Kidney (tissue), 14 donors: Measurements from ENCODE around the gene ARSA. TPM values are rescaled to one million over a fixed set of nuclear protein-coding genes. Genes with fewer than 3 reads are reported as not detected.

Experiments
- DNase-seq, 5 donors: peaks; one replicate each; pipeline ENCODE4 v3.0.0-alpha.2; 2013 to 2020
- FAIRE-seq: peaks from 2 replicates; lab custom pipeline; 2012; peaks lifted over from hg19 to GRCh38; lab: Jason Lieb, UNC
- H3K27ac ChIP-seq, 2 donors: one replicate each; pipeline ENCODE4 v1.7.0; 2013; ENCODE audit warnings: low read depth in 2 of 2, low read length in 2 of 2, inconsistent platforms in 1 of 2
- H3K27me3 ChIP-seq: one replicate; pipeline ENCODE4 v1.7.1; 2013; ENCODE audit warnings: low read length, inconsistent platforms; ENCODE audit not compliant: control insufficient read depth, insufficient read depth
- H3K36me3 ChIP-seq, 3 donors: one replicate each; pipeline versions ENCODE4 v1.7.0 to v1.7.1; 2013; ENCODE audit warnings: low read length in 3 of 3, control low read depth in 1 of 3, inconsistent platforms in 1 of 3; ENCODE audit not compliant: insufficient read depth in 3 of 3, control insufficient read depth in 2 of 3
- H3K4me1 ChIP-seq, 3 donors: one replicate each; pipeline versions ENCODE4 v1.7.0 to v1.7.1; 2013; ENCODE audit warnings: low read length in 3 of 3, inconsistent platforms in 1 of 3, low read depth in 1 of 3; ENCODE audit not compliant: control insufficient read depth in 2 of 3, insufficient read depth in 2 of 3
- H3K4me3 ChIP-seq, 3 donors: one replicate each; pipeline versions ENCODE4 v1.7.0 to v1.8.1; 2013; ENCODE audit warnings: low read length in 3 of 3, control low read depth in 1 of 3, inconsistent platforms in 1 of 3
- H3K9ac ChIP-seq, 3 donors: one replicate each; pipeline versions ENCODE4 v1.7.0 to v1.7.1; 2013; ENCODE audit warnings: low read length in 3 of 3, control low read depth in 1 of 3, inconsistent platforms in 1 of 3
- H3K9me3 ChIP-seq, 3 donors: one replicate each; pipeline versions ENCODE4 v1.7.0 to v1.7.1; 2013; ENCODE audit warnings: low read length in 3 of 3, control low read depth in 1 of 3, inconsistent platforms in 1 of 3; ENCODE audit not compliant: control insufficient read depth in 2 of 3, insufficient read depth in 1 of 3
- CTCF ChIP-seq: IDR thresholded peaks from 3 replicates; pipeline ENCODE4 v1.5.1; 2012; ENCODE audit warnings: mild to moderate bottlenecking, moderate library complexity, borderline replicate concordance; ENCODE audit not compliant: insufficient read depth; ENCODE audit errors: extremely low read depth
- intact Hi-C: fragments of 100-400 bp; cut with DNase I; formaldehyde crosslinking; loops from one replicate; pipeline ENCODE4 v1.11.1; 2022
- polyA plus RNA-seq: library from polyadenylated mRNA; stranded (reverse); fragments of 350-450 nt; fragmentation: Illumina TruSeq; extraction: RNeasy Lipid Tissue Mini Kit (QIAGEN cat#74804); gene quantifications from one replicate; pipeline ENCODE4 v1.2.3, GENCODE V29; 2014; ENCODE audit warnings: low read depth, low replicate concordance; ENCODE audit not compliant: insufficient read depth
- total RNA-seq: library from RNA; stranded (reverse); fragmentation: NEBNext Ultra II Directional; extraction: Animal tissue kit (Norgen Biotek cat#: 25700); gene quantifications from one replicate; pipeline ENCODE4 v1.2.1, GENCODE V29; 2021
- donor health status: control.
- donor health status: control.
- donor health status: control.
- donor health status: control.
- donor health status: control.
- donor health status: DM: yes; HTN: yes; CAD: no.
- donor health status: Normal renal cell carcinoma (clear cell type).

Gene ARSA
- total and polyA plus RNA-seq, 2 donors from 2014 or later = 52.8 to 53.0 TPM

DNA sequence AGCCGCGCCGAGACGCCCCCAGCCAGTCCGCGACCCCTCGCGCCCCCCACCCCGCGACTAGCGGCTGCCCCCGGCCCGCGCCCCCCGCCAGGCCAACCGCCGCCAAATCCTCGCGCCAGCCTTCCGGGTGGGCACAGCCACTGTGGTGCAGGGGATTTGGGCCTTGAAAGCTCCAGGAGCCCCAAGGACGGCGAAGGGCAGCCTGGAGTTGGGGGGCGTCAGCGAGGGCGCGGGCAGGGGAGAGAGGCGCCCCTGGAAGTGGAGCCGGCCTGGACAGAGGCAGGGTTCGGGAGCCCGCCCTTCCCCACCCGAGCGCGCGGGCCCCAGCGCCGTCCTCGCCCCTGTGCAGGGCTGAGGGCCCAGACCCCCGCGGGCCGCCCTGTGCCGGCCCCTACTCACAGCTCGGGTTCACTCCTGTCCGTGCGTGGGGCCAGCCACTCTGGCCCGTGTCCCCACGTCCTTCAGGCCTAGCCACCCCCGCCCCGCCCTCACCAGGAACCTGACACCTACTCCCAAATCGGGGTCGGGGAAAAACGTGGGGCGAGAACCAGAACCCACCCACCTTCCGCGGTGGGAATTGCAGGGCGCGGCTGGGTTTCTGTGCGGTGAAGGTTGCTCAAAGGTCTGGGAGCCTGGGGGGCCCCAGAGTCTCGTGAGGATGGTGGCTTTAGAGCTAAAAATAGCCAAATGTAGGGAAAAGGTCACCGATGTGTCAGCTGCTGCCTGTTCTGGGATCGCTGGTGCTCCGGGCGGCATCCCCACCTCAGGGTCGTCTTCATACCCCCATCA lies 49.8 kb downstream of the ARSA start, which contains the start of gene CPT1B:
TSS of gene CPT1B (minus strand) at position 441 of the 789 bp plus-strand sequence. CDS start 512 bp downstream, outside the sequence.
- Histone ChIP-seq H3K27ac (peak within 1 kb of the TSS; percentile 32 to 65), H3K4me3 (no peak within 1 kb of the TSS), H3K4me1 (peaks cover 0 to 16% (median 0%) of the 10 kb centered on the region in 3 donors), H3K9ac (peak within 1 kb of the TSS in 1 of 3 donors; percentile 19), H3K9me3 (no peaks in the 10 kb centered on the region), H3K36me3 (peaks cover 0 to 4% (median 0%) of the 10 kb centered on the region in 3 donors), H3K27me3 (no peaks in the 10 kb centered on the region)
- DNase-seq = peak in 4 of 5 donors; percentile 25 to 65 (median 50)
- no peak for FAIRE-seq
- intact Hi-C loops = no loop called here
- TF ChIP-seq CTCF = no peak

GRCh38 chr22:50577697-50577986 lies 50.3 kb downstream of the ARSA start:
- no peaks in the 10 kb centered on the region for H3K9me3 ChIP-seq
- H3K4me3 ChIP-seq = no peak overlapping the region
- no peak overlapping the region for H3K27ac ChIP-seq
- intact Hi-C loops = no loop called here
- peak overlapping the region in 1 of 3 donors; percentile 19 for H3K9ac ChIP-seq
- H3K4me1 ChIP-seq = peaks cover 0 to 16% (median 0%) of the 10 kb centered on the region in 3 donors
- FAIRE-seq (no peak), DNase-seq (no peak)
- H3K36me3 ChIP-seq = peaks cover 0 to 4% (median 0%) of the 10 kb centered on the region in 3 donors
- no peak for TF ChIP-seq CTCF
- no peaks in the 10 kb centered on the region for H3K27me3 ChIP-seq

GRCh38 chr22:50576806-50577696 lies 50.9 kb downstream of the ARSA start:
- intact Hi-C loops = no loop called here
- Histone ChIP-seq H3K27ac (no peak overlapping the region), H3K27me3 (no peaks in the 10 kb centered on the region), H3K9ac (peak overlapping the region in 1 of 3 donors; percentile 19), H3K36me3 (peaks cover 0 to 5% (median 0%) of the 10 kb centered on the region in 3 donors), H3K4me3 (no peak overlapping the region), H3K9me3 (no peaks in the 10 kb centered on the region), H3K4me1 (peaks cover 0 to 16% (median 0%) of the 10 kb centered on the region in 3 donors)
- no peak for TF ChIP-seq CTCF
- DNase-seq (no peak), FAIRE-seq (no peak)
